HG02759 (cell line): ENCODE results near the gene SFN.
"Not testable (repeated sequence)": the region's sequence is repeated elsewhere in the genome, so short reads cannot be mapped to it uniquely, and the experiment has no call there.

ENCODE experiments used
- ATAC-seq: cut with Tn5 transposase; IDR thresholded peaks from one replicate; pipeline ENCODE4 v1.9.1; 2021; ENCODE audit warnings: mild to moderate bottlenecking, moderate library complexity; ENCODE audit not compliant: unreplicated experiment

Gene SFN

GRCh38 chr1:26861889-26862378 is 1.0 kb upstream of the SFN start:
- ATAC-seq = no peak

- ATAC-seq = no peak
Measured at GRCh38 chr1:26863685-26864077, 732 bp downstream of the SFN start.

- peak; percentile 91 for ATAC-seq
Measured at GRCh38 chr1:26864610-26865480, 1.9 kb downstream of the SFN start.

GRCh38 chr1:26873097-26873496 is 10.1 kb downstream of the SFN start:
- ATAC-seq = not testable (repeated sequence)

- ATAC-seq = no peak
Measured at GRCh38 chr1:26874896-26875295, 11.9 kb downstream of the SFN start.

- no peak for ATAC-seq
Measured at GRCh38 chr1:26877326-26877725, 14.4 kb downstream of the SFN start.

GRCh38 chr1:26879793-26880192 is 16.8 kb downstream of the SFN start:
- ATAC-seq = no peak

GRCh38 chr1:26881611-26882010 is 18.7 kb downstream of the SFN start:
- not testable (repeated sequence) for ATAC-seq

GRCh38 chr1:26882696-26883463 is 19.9 kb downstream of the SFN start:
- no peak for ATAC-seq

- ATAC-seq = no peak
Measured at GRCh38 chr1:26887125-26887524, 24.2 kb downstream of the SFN start.

- no peak for ATAC-seq
Measured at GRCh38 chr1:26888231-26888630, 25.3 kb downstream of the SFN start.

GRCh38 chr1:26889551-26890466 is 26.9 kb downstream of the SFN start, which contains the start of gene GPN2:
GPN2 (minus strand) TSS chr1:26890283; CDS start chr1:26890096, 187 bp downstream.
- peak; percentile 88 for ATAC-seq

- peak; percentile 32 for ATAC-seq
Measured at GRCh38 chr1:26890467-26890796, 27.5 kb downstream of the SFN start.

- no peak for ATAC-seq
Measured at GRCh38 chr1:26894263-26894662, 31.3 kb downstream of the SFN start.

- ATAC-seq = no peak
Measured at GRCh38 chr1:26897351-26897750, 34.4 kb downstream of the SFN start.

GRCh38 chr1:26900001-26900814 is 37.3 kb downstream of the SFN start, which contains the start of gene GPATCH3:
GPATCH3 (minus strand) TSS chr1:26900467; CDS start chr1:26900442, 25 bp downstream.
- peak; percentile 71 for ATAC-seq

GRCh38 chr1:26900815-26901511 is 38.0 kb downstream of the SFN start:
- no peak for ATAC-seq

GRCh38 chr1:26907071-26907917 is 44.3 kb downstream of the SFN start:
- ATAC-seq = no peak
